H1 (cell line): ENCODE data around the gene NPHP4. TPM values are rescaled to one million over a fixed set of nuclear protein-coding genes. Genes with fewer than 3 reads are reported as not detected.

Experiments
- CTCF ChIA-PET: fragments of 300-600 bp; sonication (Branson Sonifier 250); formaldehyde crosslinking; loops from one replicate; lab custom pipeline; 2021; ENCODE audit not compliant: partially characterized antibody; lab: Charles Lee
- POLR2A ChIA-PET: fragments of 300-600 bp; sonication (Branson Sonifier 250); formaldehyde crosslinking; loops from one replicate; lab custom pipeline; 2021; ENCODE audit warnings: inconsistent platforms; ENCODE audit not compliant: partially characterized antibody; lab: Charles Lee
- DNase-seq, 2 experiments: peaks; one replicate each; pipeline versions ENCODE4 v3.0.0 to v3.0.0-alpha.2; 2010 to 2022; ENCODE audit warnings: low spot score in 2 of 2, low read depth in 1 of 2, mixed read lengths in 1 of 2
- FAIRE-seq: peaks from 2 replicates; lab custom pipeline; 2011; peaks lifted over from hg19 to GRCh38; lab: Jason Lieb, UNC
- H2AFZ ChIP-seq: 2 replicates; pipeline ENCODE4 v1.8.1; 2012; ENCODE audit warnings: low read length, inconsistent platforms
- H2AK5ac ChIP-seq: 2 replicates; pipeline ENCODE4 v1.6.1; 2013; ENCODE audit warnings: low read depth, low read length
- H2BK120ac ChIP-seq: replicated peaks from 2 replicates; pipeline ENCODE3; 2013; ENCODE audit warnings: low read depth, low read length, inconsistent platforms
- H2BK12ac ChIP-seq: 2 replicates; pipeline ENCODE4 v1.6.1; 2013; ENCODE audit warnings: low read depth, low read length
- H2BK15ac ChIP-seq: 2 replicates; pipeline ENCODE4 v1.6.1; 2013; ENCODE audit warnings: low read length
- H2BK20ac ChIP-seq: 2 replicates; pipeline ENCODE4 v1.6.1; 2013; ENCODE audit warnings: low read length
- H2BK5ac ChIP-seq: 2 replicates; pipeline ENCODE4 v1.6.1; 2013; ENCODE audit warnings: low read depth, low read length
- H3K14ac ChIP-seq: 2 replicates; pipeline ENCODE4 v1.6.1; 2013; ENCODE audit warnings: inconsistent platforms; ENCODE audit not compliant: insufficient read length
- H3K18ac ChIP-seq: 2 replicates; pipeline ENCODE4 v1.6.1; 2013; ENCODE audit warnings: low read length; ENCODE audit errors: extremely low read depth
- H3K23ac ChIP-seq: 2 replicates; pipeline ENCODE4 v1.6.1; 2013; ENCODE audit warnings: inconsistent platforms; ENCODE audit not compliant: insufficient read length
- H3K23me2 ChIP-seq: 2 replicates; pipeline ENCODE4 v1.6.1; 2013; ENCODE audit warnings: low read depth, low read length
- H3K27ac ChIP-seq: 2 replicates; pipeline ENCODE4 v1.6.1; 2011; ENCODE audit warnings: low read depth, low read length, inconsistent platforms
- H3K27me3 ChIP-seq, 4 experiments: replicated peaks in 1 of 4; 1 replicate in 1 of 4; 2 replicates in 3 of 4; pipeline versions ENCODE4 v1.6.1 to v1.8.1; 2011 to 2013; ENCODE audit warnings: low read length in 3 of 4, mild to moderate bottlenecking in 3 of 4, inconsistent platforms in 2 of 4, mixed read lengths in 2 of 4, moderate library complexity in 1 of 4; ENCODE audit not compliant: control insufficient read depth in 3 of 4, insufficient read depth in 3 of 4; ENCODE audit errors: extremely low read depth in 1 of 4
- H3K36me3 ChIP-seq, 4 experiments: 2 replicates each; pipeline versions ENCODE4 v1.6.1 to v1.8.1; 2011 to 2013; ENCODE audit warnings: mild to moderate bottlenecking in 4 of 4, low read length in 3 of 4, moderate library complexity in 2 of 4, control low read depth in 1 of 4, inconsistent platforms in 1 of 4; ENCODE audit not compliant: insufficient read depth in 4 of 4, control insufficient read depth in 2 of 4
- H3K4ac ChIP-seq: replicated peaks from 2 replicates; pipeline ENCODE3; 2013; ENCODE audit warnings: low read length, low read depth, mixed read lengths, inconsistent platforms; ENCODE audit not compliant: insufficient read length
- H3K4me1 ChIP-seq, 4 experiments: replicated peaks in 1 of 4; 1 replicate in 1 of 4; 2 replicates in 3 of 4; pipeline versions ENCODE4 v1.6.1 to v1.8.1; 2011 to 2013; ENCODE audit warnings: low read length in 3 of 4, inconsistent platforms in 2 of 4, mixed read lengths in 1 of 4; ENCODE audit not compliant: insufficient read depth in 4 of 4, control insufficient read depth in 3 of 4
- H3K4me2 ChIP-seq, 2 experiments: 2 replicates each; pipeline versions ENCODE4 v1.6.1 to v1.8.1; 2011 to 2013; ENCODE audit warnings: low read depth in 2 of 2, low read length in 2 of 2, control low read depth in 1 of 2, inconsistent platforms in 1 of 2, mild to moderate bottlenecking in 1 of 2; ENCODE audit not compliant: insufficient read depth in 1 of 2
- H3K4me3 ChIP-seq, 4 experiments: fragments of 200-600, 300-600 bp in 1 of 4; sonication (generic), shearing (Covaris generic), sonication (Bioruptor Twin) in 1 of 4; 2 replicates each; pipeline versions ENCODE4 v1.5.1 to v1.8.1; 2011 to 2016; ENCODE audit warnings: low read length in 4 of 4, low read depth in 3 of 4, control low read depth in 2 of 4, inconsistent platforms in 2 of 4, mild to moderate bottlenecking in 2 of 4, mixed read lengths in 1 of 4, moderate library complexity in 1 of 4; ENCODE audit not compliant: insufficient read depth in 2 of 4; ENCODE audit errors: extremely low read depth in 1 of 4
- H3K56ac ChIP-seq: replicated peaks from 2 replicates; pipeline ENCODE3; 2013; ENCODE audit warnings: low read depth, mild to moderate bottlenecking, mixed read lengths, low read length, inconsistent platforms; ENCODE audit not compliant: insufficient read length
- H3K79me1 ChIP-seq: 2 replicates; pipeline ENCODE4 v1.6.1; 2013; ENCODE audit warnings: low read depth, low read length, control low read depth
- H3K79me2 ChIP-seq, 2 experiments: 2 replicates each; pipeline versions ENCODE4 v1.6.1 to v1.8.1; 2012 to 2013; ENCODE audit warnings: low read length in 2 of 2, mild to moderate bottlenecking in 2 of 2, inconsistent platforms in 1 of 2; ENCODE audit not compliant: insufficient read depth in 2 of 2, control insufficient read depth in 1 of 2
- H3K9ac ChIP-seq, 4 experiments: replicated peaks in 1 of 4; 1 replicate in 1 of 4; 2 replicates in 3 of 4; pipeline versions ENCODE4 v1.6.1 to v1.8.1; 2011 to 2013; ENCODE audit warnings: low read depth in 3 of 4, low read length in 3 of 4, control low read depth in 2 of 4, mild to moderate bottlenecking in 2 of 4, moderate library complexity in 2 of 4, inconsistent platforms in 1 of 4; ENCODE audit errors: extremely low read depth in 1 of 4
- H3K9me3 ChIP-seq, 2 experiments: 2 replicates each; pipeline versions ENCODE4 v1.6.1 to v1.8.1; 2012 to 2013; ENCODE audit warnings: mild to moderate bottlenecking in 2 of 2, moderate library complexity in 2 of 2, control low read depth in 1 of 2, inconsistent platforms in 1 of 2, low read depth in 1 of 2, low read length in 1 of 2, mixed read lengths in 1 of 2; ENCODE audit not compliant: insufficient read depth in 2 of 2
- H4K20me1 ChIP-seq, 2 experiments: replicated peaks in 1 of 2; 2 replicates each; pipeline versions ENCODE3 to v1.8.1; 2011 to 2013; ENCODE audit warnings: inconsistent platforms in 2 of 2, low read length in 2 of 2, mild to moderate bottlenecking in 1 of 2; ENCODE audit not compliant: insufficient read depth in 2 of 2, control insufficient read depth in 1 of 2
- H4K5ac ChIP-seq: 2 replicates; pipeline ENCODE4 v1.6.1; 2013; ENCODE audit warnings: low read length, low read depth, mixed read lengths, inconsistent platforms; ENCODE audit not compliant: insufficient read length
- H4K8ac ChIP-seq: 2 replicates; pipeline ENCODE4 v1.8.0; 2013; ENCODE audit warnings: mild to moderate bottlenecking, moderate library complexity, low read length, inconsistent platforms; ENCODE audit not compliant: insufficient read depth; ENCODE audit errors: extremely low read depth
- H4K91ac ChIP-seq: replicated peaks from 2 replicates; pipeline ENCODE3; 2013; ENCODE audit warnings: low read length, mixed read lengths, inconsistent platforms; ENCODE audit not compliant: insufficient read length
- ASH2L ChIP-seq: fragments of 200-600, 300-600 bp; sonication (generic); IDR thresholded peaks from one replicate; pipeline ENCODE4 v1.7.1; 2017; ENCODE audit warnings: low read length
- BCL11A ChIP-seq, 2 experiments: IDR thresholded peaks; one replicate each; pipeline ENCODE4 v1.6.1; 2011; ENCODE audit warnings: low read depth in 2 of 2, low read length in 2 of 2, mild to moderate bottlenecking in 2 of 2
- NRF1 ChIP-seq: IDR thresholded peaks from 2 replicates; pipeline ENCODE4 v1.6.1; 2011; ENCODE audit warnings: mild to moderate bottlenecking, low read depth, low read length, improper control_type of control experiment
- POLR2AphosphoS5 ChIP-seq: IDR thresholded peaks from 2 replicates; pipeline ENCODE4 v1.6.1; 2011; ENCODE audit warnings: low read depth, low read length
- RNF2 ChIP-seq: fragments of 200-900, 300-1000 bp; sonication (generic); IDR thresholded peaks from 2 replicates; pipeline ENCODE4 v1.7.1; 2016; ENCODE audit warnings: borderline replicate concordance, low read depth, mild to moderate bottlenecking, antibody characterized with exemption, low read length; ENCODE audit not compliant: poor library complexity, severe bottlenecking; ENCODE audit errors: missing control alignments
- SP1 ChIP-seq: IDR thresholded peaks from 2 replicates; pipeline ENCODE4 v1.6.1; 2011; ENCODE audit warnings: low read depth, low read length
- SP4 ChIP-seq: IDR thresholded peaks from 2 replicates; pipeline ENCODE4 v1.6.1; 2012; ENCODE audit warnings: low read length, inconsistent platforms
- SRF ChIP-seq: IDR thresholded peaks from 2 replicates; pipeline ENCODE4 v1.6.1; 2011; ENCODE audit warnings: mild to moderate bottlenecking, low read depth, low read length, moderate library complexity
- TAF1 ChIP-seq: IDR thresholded peaks from 2 replicates; pipeline ENCODE4 v1.6.1; 2011; ENCODE audit warnings: mild to moderate bottlenecking, low read depth, low read length
- WGBS, 2 experiments: shearing (Covaris generic) in 1 of 2; methylation state at CpG; one replicate each; pipeline versions ENCODE4 v1.1.6 to v1.1.7; 2013 to 2015; ENCODE audit warnings: low lambda C conversion rate in 2 of 2, mixed read lengths in 2 of 2, inconsistent platforms in 1 of 2, low coverage in 1 of 2, missing lambda C conversion rate in 1 of 2; ENCODE audit not compliant: insufficient replicate concordance in 2 of 2, insufficient coverage in 1 of 2, insufficient read length in 1 of 2; ENCODE audit errors: extremely low coverage in 1 of 2, missing lambda C conversion rate in 1 of 2; 5-methylcytosine and 5-hydroxymethylcytosine counted together
- polyA plus RNA-seq, 7 experiments: library from polyadenylated mRNA; depleted of rRNA in 3 of 7; stranded (reverse) in 5 of 7; unstranded in 2 of 7; fragments of >200 nt in 5 of 7; fragments of 200-250 nt in 2 of 7; gene quantifications; 1 replicate in 5 of 7; 2 replicates in 1 of 7; 4 replicates in 1 of 7; pipeline versions ENCODE4 v1.2.1 to v1.2.3, GENCODE V29; 2011 to 2013; ENCODE audit warnings: missing spikeins in 2 of 7, mixed read lengths in 2 of 7
- total RNA-seq: library from RNA; stranded (reverse); fragmentation: NEBNext Ultra II Directional; extraction: Animal tissue kit (Norgen Biotek cat#: 25700); gene quantifications from 2 replicates; pipeline ENCODE4 v1.2.1, GENCODE V29; 2021

NPHP4 gene
- total and polyA plus RNA-seq, 2 of the 8 experiments (the other 6 are each of a cell fraction or from before 2014, with no cell fraction given), result 5.8 to 14.0 TPM

- Histone ChIP-seq H3K14ac (no peak overlapping the region), H3K9me3 (no peaks in the 10 kb centered on the region), H3K18ac (no peak overlapping the region), H3K79me1 (peaks cover under 1% of the 10 kb centered on the region; the same call in 1 of the 2 replicates), H3K56ac (no peak overlapping the region), H2BK120ac (no peak overlapping the region), H3K4me1 (no peaks in the 10 kb centered on the region), H2BK20ac (no peak overlapping the region), H3K27ac (no peak overlapping the region), H2AFZ (no peak overlapping the region), H2BK12ac (no peak overlapping the region), H3K4me2 (no peak overlapping the region), H4K91ac (no peak overlapping the region), H2AK5ac (no peak overlapping the region), H3K27me3 (no peaks in the 10 kb centered on the region), H3K9ac (no peak overlapping the region), H2BK5ac (no peak overlapping the region)
- POLR2A ChIA-PET, result interaction anchor here (1.0 kb wide), 1 partner anchor 13 kb away, joined by 3 read pairs; no protein-coding TSS in a partner anchor
- TF ChIP-seq ASH2L (no peak), POLR2AphosphoS5 (no peak), SRF (no peak), TAF1 (no peak), BCL11A (IDR thresholded peaks at IDR 0.05; ENCODE audit: low read depth in 2 of 2, low read length in 2 of 2) (no peak), SP4 (no peak), RNF2 (no peak), NRF1 (no peak), SP1 (no peak)
- TF ChIP-seq, all 59 proteins: peak for 0
- Histone ChIP-seq H3K23ac (no peak overlapping the region), H2BK15ac (no peak overlapping the region), H4K20me1 (no peaks in the 10 kb centered on the region), H4K8ac (no peak overlapping the region; the same call in 1 of the 2 replicates), H4K5ac (no peak overlapping the region), H3K4me3 (no peak overlapping the region), H3K4ac (no peak overlapping the region), H3K36me3 (peaks cover 0 to 5% (median 2%) of the 10 kb centered on the region in 4 experiments; a peak in 4 of 8 replicates), H3K79me2 (no peaks in the 10 kb centered on the region), H3K23me2 (peaks cover 3% of the 10 kb centered on the region; the same call in 1 of the 2 replicates)
- FAIRE-seq, result no peak
- 88% methylated on average over 27 of the region's 27 CpGs; no CpG with 5 or more reads in 1 of the 2 experiments for WGBS, 2 experiments
- DNase-seq, result peak in 1 of 2 experiments; percentile 39
- CTCF ChIA-PET, result interaction anchor here (0.7 to 1.8 kb wide), 5 partner anchors 10 to 29 kb away, joined by 3 to 6 read pairs (median 3); no protein-coding TSS in a partner anchor
Observed at GRCh38 chr1:5944154-5944842, 47.9 kb downstream of the NPHP4 start.
